ENCODE data around the gene LRRTM4. TPM values are rescaled to one million over a fixed set of nuclear protein-coding genes. Genes with fewer than 3 reads are reported as not detected.

LRRTM4 gene
- polyA plus RNA-seq, 1 donor from 2014 or later: 37.1 TPM

DNA sequence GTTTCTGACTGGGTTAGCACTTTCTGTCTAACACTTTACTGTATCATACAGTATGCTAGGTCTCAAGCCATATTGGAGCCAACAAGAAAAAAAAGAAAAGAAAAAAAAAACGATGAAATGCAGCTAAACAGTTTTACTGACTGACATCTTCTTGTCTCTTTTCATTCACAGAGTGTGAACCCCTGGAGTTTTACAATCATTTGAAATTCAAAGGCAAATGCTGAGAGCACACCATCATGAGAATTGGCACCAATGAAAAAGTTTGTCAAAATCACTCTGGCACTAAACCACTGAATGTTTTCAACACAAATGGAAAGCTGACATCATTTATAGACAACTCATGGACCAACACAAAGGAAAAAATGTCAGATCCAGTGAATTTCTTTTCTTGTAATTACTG, 513.3 kb downstream of the LRRTM4 start:
- peak overlapping the region; percentile 46 for H3K27ac ChIP-seq (ENCODE audit: low read length)
- no peak overlapping the region for H3K9ac ChIP-seq (ENCODE audit: low read length)
- H4K20me1 ChIP-seq (ENCODE audit: insufficient read depth): no peaks in the 10 kb centered on the region

DNA sequence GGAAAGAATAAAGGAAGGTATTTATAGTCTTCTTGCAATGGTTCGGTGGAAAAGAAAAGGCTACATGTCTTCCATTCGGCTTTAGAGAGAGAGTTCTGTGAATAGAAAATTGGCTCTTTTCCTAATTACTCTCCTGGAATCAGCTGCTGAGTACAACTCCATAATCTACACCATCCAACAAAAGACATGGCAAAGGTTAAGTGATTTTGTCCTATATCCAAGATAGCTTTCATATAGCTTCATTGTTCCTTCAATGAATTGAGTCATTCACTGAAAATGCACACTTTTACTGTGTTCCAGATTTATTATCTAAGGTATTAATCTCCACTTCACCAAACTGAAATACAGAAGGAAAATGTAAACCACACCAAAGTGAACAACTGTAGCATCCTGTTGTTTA, 514.5 kb downstream of the LRRTM4 start:
- H3K27ac ChIP-seq (ENCODE audit: low read length): no peak overlapping the region

More for the DNA sequence above, 513.3 kb downstream of the LRRTM4 start:
- H3K79me2 ChIP-seq (replicated peaks; ENCODE audit: insufficient read depth, low read length): no peaks in the 10 kb centered on the region
- H2AFZ ChIP-seq (ENCODE audit: low read depth, low read length): no peak overlapping the region
- H3K9me3 ChIP-seq (ENCODE audit: low read length): no peaks in the 10 kb centered on the region
- H3K36me3 ChIP-seq (ENCODE audit: insufficient read depth, low read length): no peaks in the 10 kb centered on the region
- no peak overlapping the region for H3K4me3 ChIP-seq (ENCODE audit: low read length)
- TF ChIP-seq, protein P1, sequence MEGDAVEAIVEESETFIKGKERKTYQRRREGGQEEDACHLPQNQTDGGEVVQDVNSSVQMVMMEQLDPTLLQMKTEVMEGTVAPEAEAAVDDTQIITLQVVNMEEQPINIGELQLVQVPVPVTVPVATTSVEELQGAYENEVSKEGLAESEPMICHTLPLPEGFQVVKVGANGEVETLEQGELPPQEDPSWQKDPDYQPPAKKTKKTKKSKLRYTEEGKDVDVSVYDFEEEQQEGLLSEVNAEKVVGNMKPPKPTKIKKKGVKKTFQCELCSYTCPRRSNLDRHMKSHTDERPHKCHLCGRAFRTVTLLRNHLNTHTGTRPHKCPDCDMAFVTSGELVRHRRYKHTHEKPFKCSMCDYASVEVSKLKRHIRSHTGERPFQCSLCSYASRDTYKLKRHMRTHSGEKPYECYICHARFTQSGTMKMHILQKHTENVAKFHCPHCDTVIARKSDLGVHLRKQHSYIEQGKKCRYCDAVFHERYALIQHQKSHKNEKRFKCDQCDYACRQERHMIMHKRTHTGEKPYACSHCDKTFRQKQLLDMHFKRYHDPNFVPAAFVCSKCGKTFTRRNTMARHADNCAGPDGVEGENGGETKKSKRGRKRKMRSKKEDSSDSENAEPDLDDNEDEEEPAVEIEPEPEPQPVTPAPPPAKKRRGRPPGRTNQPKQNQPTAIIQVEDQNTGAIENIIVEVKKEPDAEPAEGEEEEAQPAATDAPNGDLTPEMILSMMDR (IDR thresholded peaks at IDR 0.05; ENCODE audit: poor library complexity, severe bottlenecking): no peak
- TF ChIP-seq EP300 (conservative IDR thresholded peaks at IDR 0.05; ENCODE audit: poor library complexity, severe bottlenecking) (peak; percentile 83), RAD21 (conservative IDR thresholded peaks at IDR 0.05) (no peak), EZH2 (IDR thresholded peaks at IDR 0.05; ENCODE audit: borderline replicate concordance, insufficient read depth, low read length, poor library complexity, severe bottlenecking) (no peak), SMC3 (conservative IDR thresholded peaks at IDR 0.05; ENCODE audit: poor library complexity) (no peak), MXI1 (conservative IDR thresholded peaks at IDR 0.05; ENCODE audit: poor library complexity, severe bottlenecking) (no peak), TAF1 (IDR thresholded peaks at IDR 0.05; ENCODE audit: low read depth) (no peak), POLR2AphosphoS5 (IDR thresholded peaks at IDR 0.05) (peak; percentile 57)
- TF ChIP-seq, protein P2, sequence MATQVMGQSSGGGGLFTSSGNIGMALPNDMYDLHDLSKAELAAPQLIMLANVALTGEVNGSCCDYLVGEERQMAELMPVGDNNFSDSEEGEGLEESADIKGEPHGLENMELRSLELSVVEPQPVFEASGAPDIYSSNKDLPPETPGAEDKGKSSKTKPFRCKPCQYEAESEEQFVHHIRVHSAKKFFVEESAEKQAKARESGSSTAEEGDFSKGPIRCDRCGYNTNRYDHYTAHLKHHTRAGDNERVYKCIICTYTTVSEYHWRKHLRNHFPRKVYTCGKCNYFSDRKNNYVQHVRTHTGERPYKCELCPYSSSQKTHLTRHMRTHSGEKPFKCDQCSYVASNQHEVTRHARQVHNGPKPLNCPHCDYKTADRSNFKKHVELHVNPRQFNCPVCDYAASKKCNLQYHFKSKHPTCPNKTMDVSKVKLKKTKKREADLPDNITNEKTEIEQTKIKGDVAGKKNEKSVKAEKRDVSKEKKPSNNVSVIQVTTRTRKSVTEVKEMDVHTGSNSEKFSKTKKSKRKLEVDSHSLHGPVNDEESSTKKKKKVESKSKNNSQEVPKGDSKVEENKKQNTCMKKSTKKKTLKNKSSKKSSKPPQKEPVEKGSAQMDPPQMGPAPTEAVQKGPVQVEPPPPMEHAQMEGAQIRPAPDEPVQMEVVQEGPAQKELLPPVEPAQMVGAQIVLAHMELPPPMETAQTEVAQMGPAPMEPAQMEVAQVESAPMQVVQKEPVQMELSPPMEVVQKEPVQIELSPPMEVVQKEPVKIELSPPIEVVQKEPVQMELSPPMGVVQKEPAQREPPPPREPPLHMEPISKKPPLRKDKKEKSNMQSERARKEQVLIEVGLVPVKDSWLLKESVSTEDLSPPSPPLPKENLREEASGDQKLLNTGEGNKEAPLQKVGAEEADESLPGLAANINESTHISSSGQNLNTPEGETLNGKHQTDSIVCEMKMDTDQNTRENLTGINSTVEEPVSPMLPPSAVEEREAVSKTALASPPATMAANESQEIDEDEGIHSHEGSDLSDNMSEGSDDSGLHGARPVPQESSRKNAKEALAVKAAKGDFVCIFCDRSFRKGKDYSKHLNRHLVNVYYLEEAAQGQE (IDR thresholded peaks at IDR 0.05; ENCODE audit: borderline replicate concordance): no peak
- H3K9me2 ChIP-seq (ENCODE audit: insufficient read depth, low read length): no peaks in the 10 kb centered on the region
- no peaks in the 10 kb centered on the region for H3K27me3 ChIP-seq (ENCODE audit: insufficient read depth, low read depth, low read length)
- no peak overlapping the region for H3K4me2 ChIP-seq (ENCODE audit: low read length)
- H3F3A ChIP-seq (ENCODE audit: insufficient read depth, low read length, poor library complexity, severe bottlenecking): peaks cover 6% of the 10 kb centered on the region

More for the DNA sequence above, 514.5 kb downstream of the LRRTM4 start:
- Histone ChIP-seq H3K27me3 (ENCODE audit: insufficient read depth, low read depth, low read length) (no peaks in the 10 kb centered on the region), H3K9me3 (ENCODE audit: low read length) (no peaks in the 10 kb centered on the region), H4K20me1 (ENCODE audit: insufficient read depth) (no peaks in the 10 kb centered on the region), H3K4me2 (ENCODE audit: low read length) (no peak overlapping the region), H3F3A (ENCODE audit: insufficient read depth, low read length, poor library complexity, severe bottlenecking) (peaks cover 6% of the 10 kb centered on the region), H3K4me3 (ENCODE audit: low read length) (no peak overlapping the region), H3K79me2 (replicated peaks; ENCODE audit: insufficient read depth, low read length) (no peaks in the 10 kb centered on the region), H3K36me3 (ENCODE audit: insufficient read depth, low read length) (no peaks in the 10 kb centered on the region), H2AFZ (ENCODE audit: low read depth, low read length) (no peak overlapping the region), H3K9ac (ENCODE audit: low read length) (no peak overlapping the region), H3K9me2 (ENCODE audit: insufficient read depth, low read length) (no peaks in the 10 kb centered on the region)
- TF ChIP-seq, protein P2 (IDR thresholded peaks at IDR 0.05; ENCODE audit: borderline replicate concordance): peak; percentile 59
- TF ChIP-seq RAD21 (conservative IDR thresholded peaks at IDR 0.05) (no peak), SMC3 (conservative IDR thresholded peaks at IDR 0.05; ENCODE audit: poor library complexity) (no peak)
